Right kidney (tissue), 1 donor: ENCODE measurements around the gene VAT1L.
A peak's percentile ranks its signal among the peaks of the same experiment; 100 is the strongest.
"Not testable (repeated sequence)": the region's sequence is repeated elsewhere in the genome, so short reads cannot be mapped to it uniquely, and the experiment has no call there.

Experiments
- DNase-seq: peaks from one replicate; pipeline ENCODE4 v3.0.0-alpha.2; 2016

VAT1L gene

DNA sequence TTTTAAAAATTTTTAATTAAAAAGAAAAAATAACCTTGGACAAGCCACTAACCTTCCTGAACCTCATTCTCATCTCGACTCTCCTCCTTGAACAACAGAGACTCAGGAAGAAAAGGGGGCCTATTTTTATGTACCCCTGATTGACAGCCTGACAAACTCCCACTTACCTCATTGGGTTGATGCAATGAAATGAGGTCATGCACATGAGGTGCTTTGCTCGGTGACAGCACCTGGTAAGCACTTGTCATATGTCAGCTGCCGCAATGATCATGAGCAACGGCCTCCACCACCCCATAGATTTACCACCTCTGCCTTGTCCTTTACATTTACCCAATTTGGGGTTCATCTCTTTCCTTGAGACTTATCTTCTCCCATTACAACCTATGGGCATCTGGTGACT, 167.9 kb downstream of the VAT1L start:
- DNase-seq: no peak

DNA sequence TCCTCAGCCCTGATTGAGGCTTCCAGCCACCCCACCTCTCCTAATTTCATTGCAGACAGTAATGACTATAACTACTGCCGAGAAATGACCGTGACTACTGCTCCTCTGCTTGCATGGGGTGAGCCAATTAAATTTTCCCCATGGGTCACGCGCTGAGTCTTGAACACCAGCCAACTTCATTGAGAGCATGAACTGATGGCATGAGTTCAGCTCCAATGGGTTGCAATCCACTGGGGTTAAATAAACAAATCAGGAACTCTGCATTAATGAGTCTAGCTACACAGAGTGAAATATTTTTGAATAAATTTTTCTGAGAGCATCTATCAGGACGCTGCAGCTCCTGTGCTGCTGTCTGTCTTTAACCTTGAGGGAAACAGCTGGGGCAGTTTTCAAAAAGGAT, 172.4 kb downstream of the VAT1L start:
- DNase-seq: no peak

DNA sequence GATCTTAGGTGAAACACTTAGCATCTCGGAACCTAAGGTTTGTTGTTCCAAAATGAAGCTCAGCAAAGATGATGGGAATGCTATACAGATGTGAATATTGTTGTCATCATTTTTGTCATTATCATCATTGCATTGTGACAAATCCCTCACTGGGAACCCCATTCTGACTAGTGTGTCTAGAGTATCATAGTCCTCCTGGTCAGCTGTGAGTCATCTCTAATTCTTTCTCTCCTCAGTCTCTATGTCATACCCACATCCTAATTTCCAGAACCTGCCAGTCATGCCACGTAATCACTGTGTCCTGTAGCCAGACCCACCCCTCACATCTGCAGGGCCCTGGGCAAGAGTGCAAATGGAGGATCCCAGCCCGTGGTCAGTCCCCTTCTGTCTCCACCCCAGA, 173.4 kb downstream of the VAT1L start:
- DNase-seq: no peak

DNA sequence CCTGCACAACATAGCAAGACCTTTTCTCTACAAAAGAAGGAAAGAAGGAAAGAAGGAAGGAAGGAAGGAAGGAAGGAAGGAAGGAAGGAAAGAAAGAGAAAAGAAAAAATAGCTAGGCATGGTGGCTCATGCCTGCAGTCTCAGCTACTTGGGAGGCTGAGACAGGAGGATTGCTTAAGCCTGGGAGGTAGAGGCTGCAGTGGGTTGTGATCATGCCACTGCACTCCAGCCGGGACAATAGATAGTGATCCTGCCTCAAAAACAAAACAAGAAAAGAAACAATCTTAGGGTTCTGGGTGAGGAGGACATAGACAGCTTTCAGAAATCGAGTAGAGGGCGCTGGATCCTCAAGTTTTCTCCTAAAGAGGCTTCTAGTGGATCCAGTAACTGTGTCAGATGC, 174.3 kb downstream of the VAT1L start:
- DNase-seq: no peak

DNA sequence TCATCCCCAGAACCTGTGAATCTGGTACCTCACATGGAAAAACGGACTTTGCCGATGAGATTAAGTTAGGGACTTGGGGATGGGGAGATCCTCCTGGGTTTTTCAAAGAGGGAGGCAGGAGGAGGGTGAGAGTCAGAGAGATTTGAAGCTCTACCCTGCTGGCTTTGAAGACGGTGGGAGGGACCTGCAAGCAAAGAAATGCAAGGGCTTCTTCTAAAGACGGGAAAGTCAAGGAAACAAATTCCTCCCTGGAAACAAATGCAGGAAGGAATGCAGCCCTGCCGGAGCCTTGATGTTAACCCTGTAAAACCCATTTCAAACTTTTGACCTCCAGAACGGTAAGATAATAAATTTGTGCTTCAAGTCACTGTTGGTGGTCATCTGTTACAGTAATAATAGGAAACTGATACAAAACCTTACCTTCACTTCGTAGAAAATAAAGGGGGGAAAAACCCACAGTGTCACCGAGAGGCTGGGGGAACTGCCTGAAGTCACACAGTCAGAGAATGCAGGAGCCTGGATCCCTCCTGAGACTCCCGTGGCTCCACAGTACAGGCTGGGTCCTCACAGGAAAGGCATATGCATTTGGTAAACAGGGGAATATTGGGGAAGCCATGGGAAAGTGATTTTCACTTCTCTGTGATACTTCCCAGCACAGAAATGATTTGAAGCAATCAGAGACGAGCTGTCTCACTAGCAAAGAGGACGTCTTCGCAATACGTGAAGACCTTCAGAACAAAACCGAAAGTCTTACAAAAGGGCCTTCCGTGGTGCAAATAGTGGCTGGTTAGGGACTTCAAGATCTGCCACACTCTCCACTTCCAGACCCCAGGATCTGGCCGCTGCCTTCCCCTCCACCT, 175.1 kb downstream of the VAT1L start:
- no peak for DNase-seq

DNA sequence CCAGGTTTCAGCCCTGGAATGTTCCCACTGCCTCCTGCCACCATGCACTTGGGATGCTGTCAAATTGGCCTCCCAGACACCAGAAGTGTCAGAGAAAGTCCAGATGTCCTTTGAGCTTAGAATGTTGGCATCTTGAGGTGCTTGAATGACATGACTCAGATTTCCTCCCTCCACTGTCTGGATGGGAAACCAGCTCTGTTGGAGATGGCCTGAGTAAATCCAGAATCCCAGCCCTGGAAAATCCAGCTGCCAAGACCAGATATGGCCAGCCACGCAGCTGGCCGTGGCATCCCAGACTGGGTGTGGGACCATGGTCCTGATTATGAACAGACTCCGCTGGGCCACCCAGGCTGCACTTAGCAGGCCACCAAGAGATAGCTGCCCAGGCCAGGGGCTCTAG, 177.0 kb downstream of the VAT1L start:
- DNase-seq: no peak

DNA sequence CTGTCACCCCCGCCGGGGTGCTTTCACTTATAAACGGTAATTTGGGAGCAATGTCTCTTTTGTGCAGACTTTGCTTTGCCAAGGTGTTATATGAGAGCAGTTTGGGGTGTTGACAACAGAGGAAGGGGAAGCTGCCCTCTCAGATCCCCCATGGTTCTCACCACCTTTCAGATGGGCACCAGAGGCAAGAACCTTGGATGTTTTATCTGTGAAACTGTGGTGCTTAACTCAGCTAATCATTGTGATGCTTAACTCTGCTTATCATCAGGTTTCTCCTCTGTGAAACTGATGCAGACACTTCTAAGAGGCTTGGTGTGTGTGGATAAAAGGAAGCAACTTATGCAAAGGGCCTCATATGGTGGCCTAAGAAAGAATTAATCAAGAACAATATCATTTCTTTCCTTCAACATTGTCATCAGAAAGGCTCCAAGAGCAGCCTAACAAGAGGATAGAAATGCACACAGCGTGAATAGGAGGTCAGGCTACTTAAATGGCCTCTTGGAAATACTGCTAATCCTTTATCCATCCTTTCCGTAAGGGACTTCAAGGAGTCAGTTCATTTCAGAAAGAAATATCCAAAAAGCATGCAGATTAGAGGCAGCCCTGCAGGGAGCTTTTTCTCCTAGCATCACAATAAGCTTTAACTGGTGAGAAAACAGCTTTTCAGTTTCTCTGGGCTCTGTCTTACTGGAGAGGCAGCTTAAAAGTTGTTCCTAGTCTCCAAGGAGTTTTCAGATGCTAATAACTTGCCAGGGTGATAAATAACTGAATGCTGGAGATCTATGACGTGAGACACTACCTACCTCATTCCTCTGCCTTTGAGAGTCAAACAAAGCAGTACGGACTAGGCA, 178.9 kb downstream of the VAT1L start:
- DNase-seq: no peak

DNA sequence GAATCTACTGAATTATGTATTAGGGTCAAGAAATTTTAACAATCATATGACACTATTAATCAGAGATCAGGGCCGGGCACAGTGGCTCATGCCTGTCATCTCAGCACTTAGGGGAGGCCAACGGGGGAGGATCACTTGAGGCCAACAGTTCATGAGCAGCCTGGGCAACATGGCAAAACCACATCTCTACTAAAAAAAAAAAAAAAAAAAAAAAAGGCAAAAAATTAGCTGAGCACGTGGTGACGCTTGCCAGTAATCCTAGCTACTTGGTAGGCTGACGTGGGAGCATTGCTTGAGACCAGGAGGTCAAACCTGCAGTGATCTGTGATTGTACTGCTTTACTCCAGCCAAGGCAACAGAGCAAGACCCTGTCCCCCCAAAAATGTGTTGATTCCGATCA, 181.5 kb downstream of the VAT1L start:
- DNase-seq: no peak

DNA sequence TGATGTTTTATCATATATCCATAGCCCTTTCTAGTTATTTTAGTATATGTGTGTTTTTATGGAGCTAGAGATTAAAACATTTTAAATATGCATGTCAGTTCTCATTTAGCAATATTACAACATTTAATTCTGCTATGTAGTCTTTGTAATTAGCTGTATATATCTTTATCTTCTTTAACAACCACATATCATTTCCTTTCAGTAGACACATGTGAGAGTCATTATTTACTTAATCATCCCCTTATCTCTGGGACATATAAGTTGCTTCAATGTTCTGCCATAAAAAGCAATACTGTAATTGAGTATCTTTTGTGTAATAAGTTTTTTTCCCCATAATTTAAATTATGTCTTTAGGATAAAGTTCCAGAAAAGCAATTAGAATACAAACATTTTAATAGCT, 182.0 kb downstream of the VAT1L start:
- no peak for DNase-seq

DNA sequence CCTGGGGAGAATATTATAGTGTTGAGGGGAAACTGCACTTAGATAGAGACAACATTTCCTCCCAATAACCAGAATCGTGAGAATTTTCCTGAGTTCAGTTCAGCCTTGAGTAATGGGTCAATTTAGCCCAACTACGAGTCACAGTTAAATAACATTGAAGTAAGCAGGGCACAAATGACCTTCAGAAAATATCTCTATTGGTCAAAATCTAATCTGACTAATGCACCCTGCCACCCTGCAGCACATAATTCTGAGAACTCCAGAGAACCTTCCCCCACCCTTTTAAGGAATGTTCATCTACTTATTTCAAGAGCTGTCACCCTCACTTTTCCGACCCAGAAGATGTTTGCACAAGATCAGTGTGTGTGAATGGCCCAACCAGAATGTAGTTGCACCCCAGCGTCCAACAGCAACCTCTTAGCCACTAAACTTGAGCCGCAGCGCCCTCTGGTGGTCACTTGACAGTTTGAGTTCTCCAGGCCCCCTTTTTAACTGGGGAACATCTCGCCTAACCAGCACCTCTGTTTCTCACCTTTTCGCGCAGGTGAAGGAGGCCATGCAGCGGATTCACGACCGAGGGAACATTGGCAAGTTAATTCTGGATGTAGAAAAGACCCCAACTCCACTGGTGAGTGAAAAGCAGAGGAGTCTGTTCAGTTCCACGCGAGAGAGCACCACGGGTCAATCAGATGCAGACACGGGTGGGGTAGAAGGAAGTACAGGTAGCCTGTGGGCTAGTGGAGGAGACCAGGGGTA, 183.1 kb downstream of the VAT1L start:
- DNase-seq: peak; percentile 38

DNA sequence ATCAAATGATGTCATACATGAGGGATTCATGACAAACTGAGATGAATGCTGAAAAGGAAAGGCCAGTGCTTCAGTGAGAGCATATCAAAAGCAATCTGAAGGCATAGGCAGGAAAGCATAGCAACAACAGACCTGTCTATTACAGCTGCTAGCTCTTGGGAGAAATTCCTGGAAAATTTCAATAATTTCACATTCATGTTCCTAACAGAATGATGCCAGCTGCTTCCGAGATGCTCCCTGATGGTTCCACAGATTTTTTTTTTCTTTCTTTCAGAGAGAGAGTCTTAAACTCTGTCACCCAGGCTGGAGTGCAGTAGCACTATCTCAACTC, 183.7 kb downstream of the VAT1L start:
- no peak for DNase-seq

DNA sequence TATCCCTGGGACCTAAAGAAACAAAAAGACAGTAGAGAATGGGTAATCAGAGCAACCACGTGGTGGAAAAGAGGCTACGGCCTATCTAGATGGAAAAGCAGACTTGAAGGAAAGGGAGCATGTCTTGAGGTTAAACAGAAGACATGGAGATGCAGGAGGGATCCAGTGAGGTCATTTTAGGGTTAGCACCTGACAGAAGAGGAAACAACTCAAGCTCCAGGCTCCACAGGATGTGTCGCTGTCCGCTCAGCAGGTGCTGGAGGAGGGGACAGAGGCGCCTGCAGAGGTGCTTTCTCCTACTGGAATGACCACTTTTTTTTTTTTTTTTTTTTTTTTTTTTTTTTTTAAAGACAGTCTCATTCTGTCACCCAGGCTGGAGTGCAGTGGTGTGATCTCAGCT, 186.5 kb downstream of the VAT1L start:
- DNase-seq: no peak

DNA sequence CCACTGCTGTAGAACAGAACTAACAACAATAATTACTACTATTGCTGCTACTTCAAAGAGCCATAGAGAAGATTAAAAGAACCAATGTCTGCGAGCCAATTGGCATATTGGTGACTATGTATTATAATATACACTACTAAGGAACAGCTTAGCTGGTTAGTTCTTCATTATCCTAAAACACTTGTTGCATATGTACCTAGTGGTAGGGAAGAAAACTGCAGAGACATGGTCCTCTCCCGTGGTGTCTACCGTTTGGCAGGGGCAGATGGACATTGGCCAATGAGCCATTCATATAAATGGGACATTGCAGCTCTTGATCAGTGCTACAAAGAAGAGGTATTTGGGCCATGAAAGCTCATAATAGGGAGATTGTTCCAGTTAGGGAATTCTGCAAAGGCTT, 187.6 kb downstream of the VAT1L start:
- no peak for DNase-seq

DNA sequence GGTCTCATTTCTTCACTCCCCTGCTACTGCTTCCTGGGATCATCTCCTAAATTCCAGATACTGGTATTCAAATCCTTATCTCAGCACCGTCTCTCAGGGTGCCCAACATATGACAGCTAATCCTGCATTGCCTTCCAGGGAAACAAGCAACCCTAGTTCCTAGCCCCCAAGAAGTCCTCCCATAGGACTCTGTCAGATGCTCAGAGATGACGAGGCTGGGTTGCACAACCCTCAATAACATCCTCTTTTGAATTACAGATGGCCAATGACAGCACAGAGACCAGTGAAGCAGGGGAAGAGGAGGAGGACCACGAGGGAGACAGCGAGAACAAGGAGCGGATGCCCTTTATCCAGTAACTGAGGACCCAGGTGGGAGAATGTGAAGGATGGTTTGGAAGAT, 189.0 kb downstream of the VAT1L start:
- no peak for DNase-seq

DNA sequence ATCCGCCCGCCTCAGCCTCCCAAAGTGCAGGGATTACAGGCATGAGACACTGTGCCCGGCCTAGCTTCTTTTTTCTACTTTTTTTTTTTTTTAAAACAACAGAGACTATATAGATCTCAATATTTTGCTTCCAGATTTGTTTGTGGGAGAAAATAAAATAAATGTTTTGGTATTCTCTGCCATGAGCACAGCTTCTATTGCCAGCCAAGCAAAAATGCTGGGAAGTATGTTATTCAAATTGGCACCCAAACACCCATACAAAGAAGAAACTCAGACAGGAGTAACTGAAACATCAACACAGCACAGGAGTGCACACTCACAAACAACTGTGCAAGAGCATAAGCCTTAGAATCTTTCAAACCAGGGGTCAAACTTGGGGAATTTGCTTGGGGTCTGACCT, 196.7 kb downstream of the VAT1L start:
- DNase-seq: no peak

DNA sequence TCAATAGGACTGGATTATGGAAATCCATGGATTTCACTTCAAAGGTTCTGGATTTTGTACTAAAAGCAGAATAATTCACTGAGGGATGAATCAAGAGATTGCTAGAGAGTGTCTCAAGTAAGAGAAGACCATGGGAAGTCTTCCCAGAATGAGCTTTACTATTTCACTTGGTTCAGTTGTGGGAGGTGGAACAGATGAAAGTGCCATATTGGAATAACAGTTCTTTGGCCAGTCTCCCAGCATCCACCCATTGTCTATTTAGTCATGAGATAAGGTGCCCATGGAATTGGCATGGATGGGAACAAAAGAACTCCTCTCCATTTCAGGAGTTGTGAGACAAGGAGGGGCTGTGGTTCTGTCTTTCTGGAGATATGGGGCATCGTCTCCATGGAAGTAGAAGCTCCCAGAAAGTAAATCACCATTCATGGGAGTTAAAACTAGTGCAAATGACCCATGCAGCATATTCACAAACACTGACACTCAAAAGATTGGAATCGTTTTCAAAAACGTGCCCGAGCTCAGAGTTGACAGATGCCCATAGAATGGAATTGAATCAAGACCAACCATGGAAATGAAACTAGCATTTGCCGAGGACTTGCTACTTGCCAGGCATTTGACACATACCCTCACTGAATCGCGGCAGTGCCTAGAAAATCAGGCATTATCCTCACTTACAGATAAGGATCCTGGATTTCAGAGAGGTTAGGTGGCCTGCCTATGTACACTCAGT, 197.8 kb downstream of the VAT1L start:
- no peak for DNase-seq

DNA sequence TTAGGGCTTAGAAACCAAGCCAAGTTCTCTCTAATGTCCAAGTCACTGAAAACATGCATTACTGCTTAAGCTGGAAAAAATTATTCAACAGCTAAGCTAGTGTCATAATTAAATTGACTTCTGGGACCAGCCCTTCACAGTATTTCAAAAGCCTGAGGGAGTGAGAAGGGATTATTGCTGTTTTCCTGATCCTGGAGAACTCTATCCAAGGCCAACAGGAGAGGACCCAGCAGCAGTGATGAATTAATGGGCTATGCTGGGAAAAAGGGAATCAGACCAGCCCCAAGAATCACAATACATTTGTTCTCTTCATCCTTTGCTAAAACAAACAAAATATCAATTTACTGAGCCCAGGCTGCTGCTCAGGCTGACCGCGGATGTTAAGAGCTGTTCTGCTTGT, 199.4 kb downstream of the VAT1L start:
- DNase-seq: no peak

DNA sequence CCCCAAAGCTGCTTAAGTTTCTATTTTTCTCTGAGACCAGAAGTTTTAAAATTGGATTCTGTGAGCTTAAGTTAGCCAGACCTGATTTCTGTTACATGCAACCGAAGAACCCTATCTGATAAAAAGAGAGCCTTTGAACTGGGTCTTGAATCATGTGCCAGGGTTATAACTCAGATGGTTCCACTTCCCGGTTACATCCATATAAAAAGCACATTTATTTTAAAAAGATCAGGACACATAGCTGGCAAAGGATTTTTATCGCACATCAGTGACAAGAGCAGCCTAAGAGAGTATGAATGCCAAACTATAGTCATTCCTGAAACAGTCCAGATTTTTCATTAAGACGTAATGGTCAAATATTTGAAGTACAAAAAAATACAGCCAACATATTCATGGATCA, 201.5 kb downstream of the VAT1L start:
- no peak for DNase-seq

DNA sequence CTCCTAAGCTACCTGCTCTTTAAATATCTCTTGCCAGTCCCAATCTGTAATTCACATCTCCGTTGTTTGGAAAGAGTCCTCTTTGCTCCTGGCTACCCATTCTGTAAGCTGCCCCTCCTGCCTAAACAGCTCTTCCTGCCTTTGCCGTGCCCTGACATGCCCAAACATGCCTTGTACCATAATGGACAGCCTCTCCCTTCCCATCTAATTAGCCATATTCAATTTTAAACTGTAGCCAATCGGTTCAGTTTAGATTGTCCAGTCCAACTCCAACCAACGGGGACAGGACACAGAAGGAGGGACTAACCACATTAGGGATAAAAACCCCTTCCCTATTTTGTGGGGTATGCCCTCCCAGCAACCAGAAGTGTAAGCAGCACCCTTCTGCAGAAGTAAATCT, 203.3 kb downstream of the VAT1L start:
- DNase-seq: no peak

DNA sequence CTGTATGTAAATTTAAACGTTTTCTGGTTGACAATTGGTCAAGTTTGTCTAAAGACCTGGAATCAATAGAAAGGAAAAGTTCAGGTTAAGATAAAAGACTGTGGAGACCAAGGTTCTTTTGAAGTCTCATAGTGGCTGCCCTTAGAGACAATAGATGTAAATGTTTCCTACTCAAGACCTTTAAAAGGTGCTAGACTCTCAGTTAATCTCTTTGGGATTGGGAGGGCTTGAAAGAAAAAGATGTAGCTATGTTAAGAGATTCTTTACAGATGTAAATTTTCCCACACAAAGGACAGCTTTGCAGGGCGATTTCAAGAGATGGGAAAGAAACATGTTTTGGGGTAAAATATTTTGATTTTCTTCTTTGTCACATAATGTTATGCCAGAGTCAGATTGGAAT, 204.0 kb downstream of the VAT1L start:
- not testable (repeated sequence) for DNase-seq

DNA sequence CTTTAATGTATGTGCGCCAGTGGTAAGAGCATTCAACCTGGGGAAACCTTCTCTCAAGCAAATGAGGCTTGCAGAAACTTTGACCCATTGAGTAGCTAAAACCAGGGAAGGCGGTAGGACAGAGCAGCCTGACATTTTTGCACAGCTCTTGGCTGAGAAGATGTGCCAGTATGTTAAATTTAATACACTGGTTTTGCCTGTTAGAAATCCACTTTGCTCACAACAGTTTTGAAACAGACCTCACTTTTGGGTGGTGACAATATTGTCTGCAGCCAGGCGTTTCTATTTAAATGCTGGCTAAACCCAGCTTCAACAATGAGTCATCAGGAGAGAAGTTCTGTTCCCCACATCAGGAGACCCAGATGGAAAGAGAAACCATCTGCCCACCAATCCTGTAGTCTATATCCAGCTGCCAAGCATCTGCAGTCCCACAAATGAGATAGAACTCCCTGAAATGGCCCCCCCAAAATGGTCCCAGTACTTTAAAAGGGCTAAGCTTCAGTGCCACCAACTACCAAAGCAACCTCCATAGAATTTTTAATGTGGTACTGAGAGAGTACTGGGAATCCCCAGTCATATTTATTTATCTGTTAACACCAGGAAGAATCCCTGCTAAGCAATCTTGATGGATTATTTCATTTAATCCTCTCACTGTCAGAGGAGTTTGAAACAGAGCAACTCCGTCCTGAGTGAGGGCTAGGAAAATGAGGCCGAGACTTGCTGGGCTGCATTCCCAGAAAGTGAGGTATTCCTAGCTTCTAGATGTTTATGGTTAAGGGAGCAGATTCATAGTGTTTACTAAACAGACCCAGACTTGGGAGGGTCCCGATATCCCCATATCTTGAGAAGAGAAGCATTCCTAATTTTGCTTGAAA, 205.0 kb downstream of the VAT1L start:
- no peak for DNase-seq
